Mesenchymal stem cell (in vitro differentiated cells and primary cell): ENCODE results near the gene EML4.
"Not testable (repeated sequence)": the region's sequence is repeated elsewhere in the genome, so short reads cannot be mapped to it uniquely, and the experiment has no call there.

ENCODE experiments used
- DNase-seq: peaks from one replicate; pipeline ENCODE4 v3.0.0-alpha.2; 2013
- H2AFZ ChIP-seq: one replicate; pipeline ENCODE4 v1.6.1; 2013; ENCODE audit warnings: low read depth, mild to moderate bottlenecking, control low read depth, inconsistent platforms, low read length, moderate library complexity
- H2AK5ac ChIP-seq: 2 replicates; pipeline ENCODE4 v1.6.1; 2013; ENCODE audit warnings: low read length, moderate library complexity, mild to moderate bottlenecking, inconsistent platforms; ENCODE audit not compliant: severe bottlenecking
- H2BK120ac ChIP-seq: one replicate; pipeline ENCODE4 v1.6.1; 2013; ENCODE audit warnings: low read depth, mild to moderate bottlenecking, inconsistent platforms, low read length, moderate library complexity
- H2BK12ac ChIP-seq, 2 experiments: one replicate each; pipeline ENCODE4 v1.6.1; 2013; ENCODE audit warnings: inconsistent platforms in 2 of 2, low read length in 2 of 2, mild to moderate bottlenecking in 2 of 2, moderate library complexity in 2 of 2, control low read depth in 1 of 2
- H2BK15ac ChIP-seq: one replicate; pipeline ENCODE4 v1.6.1; 2013; ENCODE audit warnings: mild to moderate bottlenecking, low read depth, inconsistent platforms; ENCODE audit not compliant: poor library complexity, severe bottlenecking
- H2BK5ac ChIP-seq: 2 replicates; pipeline ENCODE4 v1.6.1; 2013; ENCODE audit warnings: low read depth, mild to moderate bottlenecking, low read length, control low read depth, inconsistent platforms; ENCODE audit not compliant: poor library complexity, severe bottlenecking
- H3K14ac ChIP-seq, 2 experiments: one replicate each; pipeline ENCODE4 v1.6.1; 2013; ENCODE audit warnings: inconsistent platforms in 2 of 2, low read length in 2 of 2, control low read depth in 1 of 2, mild to moderate bottlenecking in 1 of 2, moderate library complexity in 1 of 2
- H3K18ac ChIP-seq, 2 experiments: one replicate each; pipeline ENCODE4 v1.6.1; 2013; ENCODE audit warnings: inconsistent platforms in 2 of 2, low read length in 2 of 2, control low read depth in 1 of 2, low read depth in 1 of 2, mild to moderate bottlenecking in 1 of 2
- H3K23ac ChIP-seq, 2 experiments: one replicate each; pipeline ENCODE4 v1.6.1; 2013; ENCODE audit warnings: inconsistent platforms in 2 of 2, low read length in 2 of 2, mild to moderate bottlenecking in 2 of 2, moderate library complexity in 2 of 2, control low read depth in 1 of 2
- H3K27ac ChIP-seq: 2 replicates; pipeline ENCODE4 v1.5.1; 2013; ENCODE audit warnings: mild to moderate bottlenecking, moderate library complexity, low read length, control low read depth, inconsistent platforms; ENCODE audit not compliant: poor library complexity, severe bottlenecking
- H3K27me3 ChIP-seq, 2 experiments: 2 replicates each; pipeline versions ENCODE4 v1.6.1 to v1.7.0; 2013; ENCODE audit warnings: low read length in 2 of 2, mild to moderate bottlenecking in 2 of 2, moderate library complexity in 2 of 2, control low read depth in 1 of 2, inconsistent platforms in 1 of 2; ENCODE audit not compliant: control insufficient read depth in 1 of 2, insufficient read depth in 1 of 2
- H3K36me3 ChIP-seq, 2 experiments: 2 replicates each; pipeline versions ENCODE4 v1.6.1 to v1.7.0; 2013; ENCODE audit warnings: low read length in 2 of 2, control low read depth in 1 of 2, inconsistent platforms in 1 of 2, low read depth in 1 of 2, mild to moderate bottlenecking in 1 of 2; ENCODE audit not compliant: insufficient read depth in 2 of 2, control insufficient read depth in 1 of 2
- H3K4ac ChIP-seq, 2 experiments: one replicate each; pipeline ENCODE4 v1.6.1; 2013; ENCODE audit warnings: inconsistent platforms in 2 of 2, low read length in 2 of 2, mild to moderate bottlenecking in 2 of 2, moderate library complexity in 2 of 2, control low read depth in 1 of 2, low read depth in 1 of 2
- H3K4me1 ChIP-seq: 2 replicates; pipeline ENCODE4 v1.6.1; 2013; ENCODE audit warnings: low read depth, low read length, control low read depth; ENCODE audit not compliant: control insufficient read depth, insufficient read depth
- H3K4me2 ChIP-seq: 2 replicates; pipeline ENCODE4 v1.6.1; 2013; ENCODE audit warnings: low read length, mild to moderate bottlenecking, inconsistent platforms; ENCODE audit not compliant: poor library complexity, severe bottlenecking
- H3K4me3 ChIP-seq, 2 experiments: 2 replicates each; pipeline versions ENCODE4 v1.5.1 to v1.7.0; 2013; ENCODE audit warnings: low read length in 2 of 2, mild to moderate bottlenecking in 2 of 2, control low read depth in 1 of 2, low read depth in 1 of 2; ENCODE audit not compliant: insufficient read depth in 1 of 2
- H3K79me1 ChIP-seq: replicated peaks from 2 replicates; pipeline ENCODE4 v1.6.1; 2013; ENCODE audit warnings: mild to moderate bottlenecking, control low read depth, low read length, inconsistent platforms; ENCODE audit not compliant: poor library complexity, severe bottlenecking
- H3K9ac ChIP-seq: 2 replicates; pipeline ENCODE4 v1.7.0; 2013; ENCODE audit warnings: mild to moderate bottlenecking, low read length, moderate library complexity
- H3K9me3 ChIP-seq: 2 replicates; pipeline ENCODE4 v1.7.0; 2013; ENCODE audit warnings: mild to moderate bottlenecking, low read length; ENCODE audit not compliant: control insufficient read depth
- H4K8ac ChIP-seq: one replicate; pipeline ENCODE4 v1.6.1; 2013; ENCODE audit warnings: inconsistent platforms, mild to moderate bottlenecking, low read length, moderate library complexity
- H4K91ac ChIP-seq: one replicate; pipeline ENCODE4 v1.6.1; 2013; ENCODE audit warnings: mild to moderate bottlenecking, low read length, inconsistent platforms
- WGBS: methylation state at CpG from one replicate; pipeline ENCODE4 v1.1.7; 2013; ENCODE audit warnings: mixed read lengths; 5-methylcytosine and 5-hydroxymethylcytosine counted together

The EML4 gene

DNA sequence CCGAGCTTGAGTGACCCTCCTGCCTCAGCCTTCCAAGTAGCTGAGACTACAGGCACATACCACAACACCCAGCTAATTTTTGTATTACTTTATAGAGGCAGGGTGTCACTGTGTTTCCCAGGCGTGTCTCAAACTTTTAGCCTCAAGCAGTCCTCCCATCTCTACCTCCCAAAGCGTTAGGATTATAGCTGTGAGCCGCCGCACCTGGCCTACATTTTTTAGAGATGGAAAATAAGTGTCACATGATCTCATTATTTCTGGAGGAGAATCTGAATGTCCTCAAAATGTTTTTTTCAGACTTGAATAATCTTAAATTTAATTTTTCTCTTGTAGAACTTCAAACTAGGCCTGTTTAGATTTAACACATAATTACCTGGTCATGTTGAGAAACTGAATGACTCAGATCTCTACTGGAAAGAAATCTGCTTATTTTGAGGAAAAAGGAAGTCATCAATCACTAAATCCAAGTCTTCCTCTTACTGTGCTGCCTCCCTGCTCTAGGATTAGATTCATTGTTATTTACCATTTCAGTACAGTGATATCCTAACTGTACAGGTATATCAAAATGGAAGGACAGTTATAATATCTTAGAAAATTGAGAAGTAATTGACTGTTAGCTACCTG lies 99.5 kb downstream of the EML4 start:
- H2BK5ac ChIP-seq = no peak overlapping the region
- no peak overlapping the region for H3K4me2 ChIP-seq
- no peak overlapping the region for H3K4ac ChIP-seq
- no peak overlapping the region for H3K23ac ChIP-seq
- H3K18ac ChIP-seq = no peak overlapping the region
- H4K8ac ChIP-seq = no peak overlapping the region
- no peak overlapping the region for H2BK120ac ChIP-seq
- peaks cover 2 to 19% of the 10 kb centered on the region in 2 experiments for H3K36me3 ChIP-seq
- no peak overlapping the region for H2AFZ ChIP-seq
- H3K27ac ChIP-seq = no peak overlapping the region
- no peak overlapping the region for H2BK15ac ChIP-seq
- peaks cover 2% of the 10 kb centered on the region for H3K79me1 ChIP-seq
- no peak overlapping the region for H3K4me3 ChIP-seq
- 100% methylated on average over 1 of the region's 5 CpGs for WGBS
- DNase-seq = no peak
- H3K27me3 ChIP-seq = no peaks in the 10 kb centered on the region
- no peak overlapping the region for H2BK12ac ChIP-seq
- H3K9ac ChIP-seq = no peak overlapping the region
- H3K14ac ChIP-seq = no peak overlapping the region
- no peaks in the 10 kb centered on the region for H3K4me1 ChIP-seq
- no peak overlapping the region for H4K91ac ChIP-seq
- no peak overlapping the region for H2AK5ac ChIP-seq
- no peaks in the 10 kb centered on the region for H3K9me3 ChIP-seq

GRCh38 chr2:42270757-42271156 lies 101.6 kb downstream of the EML4 start:
- Histone ChIP-seq H2BK5ac (no peak overlapping the region), H3K36me3 (peaks cover 2 to 7% of the 10 kb centered on the region in 2 experiments), H3K23ac (no peak overlapping the region), H3K4me2 (no peak overlapping the region), H2AFZ (no peak overlapping the region), H3K9ac (no peak overlapping the region), H3K79me1 (no peaks in the 10 kb centered on the region), H3K4me3 (no peak overlapping the region), H4K8ac (no peak overlapping the region), H3K14ac (no peak overlapping the region), H3K9me3 (no peaks in the 10 kb centered on the region), H2BK15ac (no peak overlapping the region), H3K27me3 (no peaks in the 10 kb centered on the region), H2AK5ac (no peak overlapping the region), H3K4ac (no peak overlapping the region), H3K4me1 (no peaks in the 10 kb centered on the region), H2BK12ac (no peak overlapping the region), H3K27ac (no peak overlapping the region), H4K91ac (no peak overlapping the region), H3K18ac (no peak overlapping the region), H2BK120ac (no peak overlapping the region)
- 100% methylated on average over 3 of the region's 5 CpGs for WGBS
- no peak for DNase-seq

GRCh38 chr2:42271246-42271645 lies 102.1 kb downstream of the EML4 start:
- not testable (repeated sequence) for H2AK5ac ChIP-seq, H3K27me3 ChIP-seq, H2BK5ac ChIP-seq, H4K8ac ChIP-seq, DNase-seq, H2BK12ac ChIP-seq, H2BK15ac ChIP-seq, H4K91ac ChIP-seq, H3K79me1 ChIP-seq, H3K4ac ChIP-seq, H3K4me2 ChIP-seq, H3K4me1 ChIP-seq, H3K27ac ChIP-seq, H2AFZ ChIP-seq, H3K9me3 ChIP-seq, H3K14ac ChIP-seq, H3K23ac ChIP-seq, H3K9ac ChIP-seq, H3K18ac ChIP-seq, H2BK120ac ChIP-seq, H3K36me3 ChIP-seq, H3K4me3 ChIP-seq
- 98% methylated on average over 3 of the region's 5 CpGs for WGBS

DNA sequence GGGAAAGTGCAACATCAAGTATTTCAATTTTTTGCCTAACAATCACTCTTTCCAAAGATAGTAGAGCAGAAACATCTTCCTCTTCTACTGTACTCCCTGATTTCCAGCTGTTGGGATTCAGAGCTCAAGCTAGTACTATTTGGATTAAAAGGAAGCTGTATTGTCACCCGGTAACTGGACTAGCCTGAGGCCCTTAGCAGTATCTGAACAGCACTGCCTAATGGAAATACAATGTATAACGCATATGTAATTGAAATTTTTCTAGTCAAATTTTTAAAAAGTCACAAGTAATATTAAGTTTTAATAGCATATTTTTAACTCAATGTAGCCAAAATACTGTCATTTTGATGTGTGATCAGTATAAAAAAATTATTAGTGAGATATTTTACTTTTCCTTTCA lies 105.7 kb downstream of the EML4 start:
- Histone ChIP-seq H2BK12ac (no peak overlapping the region), H2BK120ac (no peak overlapping the region), H3K4me1 (no peaks in the 10 kb centered on the region), H3K27ac (no peak overlapping the region), H3K27me3 (no peaks in the 10 kb centered on the region), H3K9me3 (no peaks in the 10 kb centered on the region), H3K4ac (no peak overlapping the region), H2BK15ac (no peak overlapping the region), H3K4me3 (no peak overlapping the region), H2BK5ac (no peak overlapping the region), H3K36me3 (peaks cover 5 to 6% of the 10 kb centered on the region in 2 experiments), H3K18ac (no peak overlapping the region), H3K4me2 (no peak overlapping the region), H2AFZ (no peak overlapping the region), H2AK5ac (no peak overlapping the region), H3K79me1 (no peaks in the 10 kb centered on the region), H4K91ac (no peak overlapping the region), H3K9ac (no peak overlapping the region), H4K8ac (no peak overlapping the region), H3K23ac (no peak overlapping the region), H3K14ac (no peak overlapping the region)
- WGBS = no CpG with 5 or more reads among the region's 2 CpGs
- no peak for DNase-seq
